GM12874 (cell line): ENCODE measurements around the gene CALU.

Source experiments
- CTCF ChIP-seq: IDR thresholded peaks from 2 replicates; pipeline ENCODE4 v1.5.1; 2011; ENCODE audit warnings: low read depth, mild to moderate bottlenecking, control low read depth, low read length, moderate library complexity; ENCODE audit not compliant: insufficient read depth

The CALU gene

GRCh38 chr7:128814499-128814898 lies 75.3 kb downstream of the CALU start:
- no peak for TF ChIP-seq CTCF

- TF ChIP-seq CTCF: no peak
Measured at GRCh38 chr7:128815289-128815942, 76.3 kb downstream of the CALU start.

GRCh38 chr7:128818694-128819093 lies 79.5 kb downstream of the CALU start:
- TF ChIP-seq CTCF: no peak
